ENCODE results near the gene SLC35F3.

Gene SLC35F3

DNA sequence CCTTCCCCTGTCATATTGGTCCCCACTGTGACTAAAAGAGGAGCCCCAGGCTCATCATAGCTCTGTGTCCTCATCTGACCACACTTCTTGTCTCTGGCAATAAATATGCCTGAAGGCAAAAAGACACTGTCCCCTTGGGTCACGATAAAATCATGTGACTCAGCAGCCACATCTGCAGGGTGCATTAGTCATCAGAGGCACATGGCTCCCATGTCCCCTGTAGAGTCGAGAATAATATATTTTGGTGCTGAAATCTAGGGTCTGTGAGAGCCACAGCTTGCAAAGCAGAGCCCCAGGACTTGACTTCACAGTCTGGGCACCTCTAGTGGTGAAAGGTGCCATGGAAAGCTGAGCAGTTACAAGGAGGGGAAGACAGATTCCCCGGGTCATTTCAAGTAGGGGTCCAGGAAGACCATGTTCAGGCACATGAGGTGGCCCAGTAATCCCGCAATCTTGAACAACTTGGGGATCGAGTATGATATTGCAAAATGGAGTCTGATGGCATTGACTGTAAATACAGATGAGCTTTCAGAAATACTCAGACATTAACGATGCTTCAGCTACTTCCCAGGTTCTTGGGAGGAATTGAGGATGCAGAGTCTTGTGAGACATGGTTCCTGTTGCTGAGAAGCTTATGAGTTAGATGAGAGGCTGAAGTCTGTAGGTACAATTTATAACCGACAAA lies 68.6 kb downstream of the SLC35F3 start:
- DNase-seq (ENCODE audit: low read depth) = no peak

DNA sequence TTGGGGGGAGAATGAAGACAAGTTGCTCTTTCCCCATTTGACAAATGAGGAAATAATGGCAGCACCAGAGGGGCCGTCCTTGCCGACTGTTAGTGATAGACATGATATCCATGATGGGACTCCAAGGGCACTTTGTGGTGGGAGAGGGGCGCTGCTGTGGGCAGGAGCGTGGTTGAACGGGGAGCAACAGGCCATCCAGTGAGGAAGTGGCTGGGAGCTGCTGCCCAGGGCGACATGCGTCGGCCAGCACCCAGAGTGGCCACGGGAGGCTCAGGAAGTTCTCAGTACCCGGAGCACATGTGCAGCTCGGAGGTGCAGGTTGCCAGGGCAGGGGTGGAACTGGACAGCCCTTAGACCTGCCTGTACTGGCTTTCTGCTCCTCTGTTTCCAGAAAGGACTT lies 71.0 kb downstream of the SLC35F3 start:
- no peak for DNase-seq (ENCODE audit: low read depth)

DNA sequence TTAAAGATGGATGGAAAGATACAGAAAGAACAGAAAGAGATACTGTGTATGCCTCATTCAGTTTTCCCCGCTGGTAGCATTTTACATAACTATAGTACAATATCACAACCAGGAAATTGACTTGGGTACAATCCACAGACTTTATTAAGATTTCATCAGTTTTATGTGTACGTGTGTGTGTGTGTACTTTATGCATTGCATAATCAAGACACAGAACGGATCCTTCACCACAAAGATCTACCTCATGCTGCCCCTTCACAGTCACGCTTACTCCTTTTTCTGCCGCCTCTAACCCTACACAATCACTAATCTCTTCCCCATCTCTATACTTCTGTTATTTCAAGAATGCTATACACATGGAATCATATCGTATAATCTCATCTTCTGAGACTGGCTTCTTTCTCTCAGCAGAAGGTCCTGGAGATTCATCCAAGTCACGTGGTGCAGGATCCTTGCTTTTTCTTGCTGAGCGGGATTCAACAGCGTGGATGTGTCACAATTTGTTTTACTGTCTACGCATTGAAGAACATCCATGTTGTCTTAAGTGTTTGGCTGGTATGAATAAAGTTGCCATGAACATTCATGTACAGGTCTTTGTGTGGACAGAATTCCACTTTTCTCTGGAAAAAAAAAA lies 76.7 kb downstream of the SLC35F3 start:
- no peak for DNase-seq (ENCODE audit: low read depth)

DNA sequence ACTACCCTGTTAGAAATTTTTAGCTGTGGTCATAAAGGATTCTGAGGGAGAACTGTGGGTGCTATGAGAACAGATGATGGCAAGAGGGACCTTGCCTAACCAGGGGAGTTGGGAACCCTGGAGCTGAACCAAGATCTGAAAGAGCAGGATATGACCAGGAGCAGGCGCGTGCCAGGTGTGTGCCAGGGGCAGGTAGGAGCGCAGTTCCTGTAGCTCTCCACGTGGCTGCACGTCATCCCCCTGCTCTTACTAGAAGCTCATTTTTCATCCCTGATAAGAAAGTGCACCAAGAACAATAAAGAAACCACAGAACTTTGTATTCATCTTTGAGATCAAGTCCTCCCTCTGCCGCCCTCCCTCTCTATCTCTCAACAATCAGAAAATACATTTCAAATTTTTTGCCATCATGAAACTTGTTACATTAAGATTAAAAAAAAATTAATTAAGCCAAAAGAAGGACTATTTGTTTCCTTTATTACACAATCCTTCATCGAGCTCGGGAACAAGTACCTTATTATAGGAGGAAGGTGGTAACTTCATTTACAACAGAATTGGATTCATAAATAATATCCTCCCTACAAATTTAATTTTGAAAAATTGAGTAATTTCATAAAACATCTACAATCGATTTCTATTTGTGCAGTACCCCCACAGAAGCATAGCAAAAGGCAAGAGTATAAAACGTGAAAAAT lies 78.5 kb downstream of the SLC35F3 start:
- DNase-seq (ENCODE audit: low read depth) = no peak

DNA sequence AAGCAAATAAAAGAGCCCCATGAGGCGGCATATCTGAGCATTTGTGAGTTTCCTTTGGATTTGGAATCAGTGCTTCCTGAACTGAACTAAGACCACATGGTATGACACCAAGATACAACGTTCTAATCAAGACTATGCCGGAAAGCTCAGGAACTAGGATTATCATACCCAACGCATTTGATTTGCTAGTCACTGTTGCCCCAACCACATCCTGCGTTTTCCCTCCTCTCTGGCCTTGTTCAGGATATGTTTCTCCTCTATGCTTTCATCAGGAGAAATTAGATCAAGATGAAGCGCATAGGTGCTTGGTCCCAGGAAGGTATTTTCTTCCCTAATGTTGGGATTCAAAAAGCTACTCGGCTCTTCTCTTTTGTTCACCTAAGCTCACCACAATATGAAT lies 79.3 kb downstream of the SLC35F3 start:
- no peak for DNase-seq (ENCODE audit: low read depth)

DNA sequence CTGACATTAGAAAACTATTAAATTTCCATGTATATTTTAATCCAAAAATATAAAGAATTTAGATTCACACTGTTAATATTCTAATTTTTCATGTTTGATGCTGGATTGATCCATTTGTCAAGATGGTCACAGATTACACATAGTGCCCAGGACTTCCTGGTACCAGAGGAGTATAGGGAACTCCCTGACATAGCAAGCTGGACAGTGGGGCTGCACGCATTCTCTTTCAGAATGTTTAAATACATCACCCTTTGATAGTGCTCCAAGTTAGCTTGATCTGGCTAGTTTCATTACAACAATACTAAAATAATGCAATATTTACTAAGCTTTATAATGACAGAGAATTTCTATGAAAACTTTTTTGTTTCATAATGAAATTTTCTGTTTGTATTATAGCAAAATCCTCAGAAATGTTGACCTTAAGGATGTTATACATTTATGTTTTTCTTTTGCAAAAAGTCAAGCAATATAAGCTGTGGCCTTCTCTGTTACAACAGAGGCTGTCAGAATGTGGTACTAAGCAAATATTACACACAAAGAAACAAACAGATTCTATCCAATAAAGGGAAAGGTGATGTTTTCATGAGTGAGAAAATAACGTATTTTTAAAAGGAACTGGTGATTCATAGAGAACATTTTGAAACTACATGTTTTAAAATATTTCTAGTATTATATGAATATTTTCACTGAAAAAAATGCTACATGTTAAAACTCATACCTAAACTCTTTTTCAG lies 84.7 kb downstream of the SLC35F3 start:
- DNase-seq (ENCODE audit: low read depth) = no peak

DNA sequence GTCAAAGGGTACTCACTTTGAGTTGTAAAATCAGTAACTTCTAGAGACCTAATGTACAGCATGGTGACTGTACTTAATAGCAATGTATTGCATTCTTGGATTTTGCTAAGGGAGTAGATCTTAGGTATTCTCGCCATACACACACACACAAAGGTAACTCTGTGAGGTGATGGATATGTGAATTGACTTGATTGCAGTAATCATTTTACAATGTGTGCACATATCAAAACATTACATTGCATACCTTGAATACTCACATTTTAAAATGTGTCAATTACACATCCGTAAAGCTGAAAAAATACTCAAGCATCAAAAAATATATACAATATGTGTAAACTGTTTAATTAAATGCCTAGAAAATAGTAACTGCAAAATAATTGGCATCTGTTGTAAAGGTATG lies 86.0 kb downstream of the SLC35F3 start:
- no peak for DNase-seq (ENCODE audit: low read depth)

DNA sequence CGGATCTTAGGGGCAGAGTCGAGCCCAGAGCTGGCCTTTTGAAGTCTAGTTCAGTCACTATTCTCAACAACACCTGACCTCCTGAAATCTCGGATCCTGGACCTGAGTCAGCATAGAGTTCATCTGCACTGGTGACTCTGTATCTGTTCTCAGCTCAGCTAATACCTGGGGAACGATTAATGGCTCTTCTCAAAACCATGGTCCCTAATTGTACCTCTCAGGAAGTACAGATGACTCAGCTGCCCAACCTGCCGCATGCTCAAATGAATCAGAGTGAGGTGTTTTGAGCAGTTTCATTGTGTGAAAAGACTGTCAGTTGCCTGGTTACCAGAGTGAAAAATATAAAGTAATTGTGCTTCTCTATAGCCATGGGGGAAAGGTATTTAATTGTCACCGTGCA lies 89.2 kb downstream of the SLC35F3 start:
- no peak for DNase-seq (ENCODE audit: low read depth)

DNA sequence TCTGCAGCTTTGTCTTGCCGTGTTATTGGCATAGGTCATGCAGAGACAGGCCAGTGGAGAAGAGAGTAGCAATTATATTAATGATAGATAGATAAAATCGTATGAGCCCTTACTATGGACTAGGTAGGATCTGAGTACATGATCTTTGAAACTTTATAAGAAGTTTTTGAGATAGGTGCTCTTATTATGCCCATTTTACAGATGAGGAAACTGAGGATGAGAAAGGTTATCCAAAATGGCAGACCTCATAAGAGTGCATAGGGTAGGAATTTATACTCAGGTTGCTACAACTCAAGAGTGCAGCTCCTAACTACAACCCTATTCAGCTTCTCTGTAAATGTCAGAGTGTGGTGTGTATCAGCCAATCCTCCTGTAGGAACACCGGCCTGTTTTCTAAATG lies 89.6 kb downstream of the SLC35F3 start:
- no peak for DNase-seq (ENCODE audit: low read depth)

DNA sequence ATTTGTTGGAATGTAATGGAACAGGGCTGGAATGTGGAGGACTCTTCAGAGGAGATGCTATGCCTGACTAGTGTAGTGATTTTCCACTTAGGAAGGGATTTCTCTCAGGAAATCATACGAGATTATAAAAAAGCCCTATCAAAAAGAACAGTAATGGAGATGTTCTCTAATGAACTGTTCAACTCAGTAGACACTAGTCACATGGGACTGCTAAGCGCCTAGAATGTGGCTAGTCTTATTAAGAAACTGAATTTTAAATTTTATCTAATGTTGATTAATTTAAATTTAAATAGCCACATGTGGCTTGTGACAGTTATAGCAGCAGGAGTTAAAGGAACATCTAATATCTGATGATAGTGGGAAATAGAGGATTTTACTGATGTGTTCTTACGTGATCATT lies 94.0 kb downstream of the SLC35F3 start:
- no peak for DNase-seq (ENCODE audit: low read depth)

DNA sequence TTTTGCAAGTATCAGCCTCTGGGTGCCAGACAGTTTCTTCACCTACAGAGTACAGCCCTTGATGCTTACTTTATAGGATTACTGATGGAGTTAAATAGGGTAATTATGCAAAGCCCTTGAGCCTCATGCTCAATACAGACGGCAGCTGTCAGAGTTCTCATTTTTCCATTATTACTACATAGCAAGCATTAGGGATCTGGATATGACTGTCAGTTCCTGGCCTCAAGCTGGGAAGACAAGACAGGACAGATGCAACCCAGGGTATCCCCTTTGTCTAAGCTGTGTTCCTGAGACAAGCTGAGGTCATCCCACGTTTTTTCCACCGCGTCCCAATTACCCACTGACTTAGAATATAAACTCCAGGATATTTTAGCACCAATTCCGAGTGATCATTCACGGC lies 94.4 kb downstream of the SLC35F3 start:
- no peak for DNase-seq (ENCODE audit: low read depth)

DNA sequence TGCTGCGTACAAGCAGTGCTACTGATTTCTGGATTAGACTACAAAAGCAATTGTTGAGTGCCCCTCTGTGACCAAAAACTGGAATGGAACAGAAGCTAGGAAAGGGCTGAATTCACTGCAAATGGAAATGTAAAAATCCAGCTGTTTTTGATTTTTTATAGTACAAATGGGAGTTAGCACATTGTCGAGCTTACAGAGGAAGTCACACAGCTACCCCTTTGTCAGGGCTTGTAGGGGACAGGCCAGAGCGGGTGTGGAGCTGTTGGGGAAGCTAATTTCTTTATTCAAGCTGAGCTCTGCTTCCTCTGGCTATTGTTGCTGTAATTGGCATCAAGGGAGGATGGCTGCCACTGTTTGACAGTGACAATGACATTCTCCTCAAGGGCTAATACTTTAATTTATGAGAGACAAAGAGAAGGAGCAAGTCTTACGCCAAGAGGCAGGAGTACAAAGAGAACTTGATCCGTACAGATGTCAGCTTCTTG lies 96.1 kb downstream of the SLC35F3 start:
- no peak for DNase-seq (ENCODE audit: low read depth)

DNA sequence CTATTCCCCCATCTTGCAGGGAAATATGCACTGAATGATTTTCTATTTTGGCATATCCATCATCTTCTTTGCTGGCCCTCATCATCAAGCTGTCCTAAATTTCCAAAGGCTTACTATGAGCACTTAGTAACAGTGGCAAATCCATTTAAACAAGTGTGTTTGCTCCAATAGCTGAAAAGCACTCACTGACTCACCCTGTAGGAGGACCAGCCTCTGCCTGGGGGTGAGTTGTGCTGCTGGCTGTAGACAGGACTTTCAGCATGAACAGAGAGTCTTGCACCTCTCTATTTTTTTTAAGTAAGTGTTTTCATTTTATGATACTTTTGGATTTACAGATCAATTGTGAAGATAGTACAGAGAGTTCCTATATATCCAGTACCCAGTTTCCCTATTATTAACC lies 97.3 kb downstream of the SLC35F3 start:
- no peak for DNase-seq (ENCODE audit: low read depth)

DNA sequence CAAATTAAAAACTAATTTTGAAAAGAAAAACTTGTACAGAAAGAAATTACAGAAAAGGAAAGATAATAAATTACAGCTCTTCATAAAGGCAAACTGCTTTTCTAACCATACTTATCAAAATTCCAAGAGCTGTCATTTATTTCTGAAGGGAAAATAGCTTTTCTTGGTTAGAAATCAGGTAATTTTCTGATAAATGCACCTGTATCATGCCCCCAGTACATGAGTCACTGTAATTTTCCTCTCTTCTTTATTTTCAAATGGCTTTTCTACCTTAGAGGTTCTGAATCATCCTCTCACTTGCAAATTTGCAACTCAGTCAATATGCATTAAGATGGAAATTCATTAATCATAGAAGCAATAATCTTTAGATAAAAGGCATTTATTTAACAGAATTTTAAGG lies 100.1 kb downstream of the SLC35F3 start:
- no peak for DNase-seq (ENCODE audit: low read depth)

DNA sequence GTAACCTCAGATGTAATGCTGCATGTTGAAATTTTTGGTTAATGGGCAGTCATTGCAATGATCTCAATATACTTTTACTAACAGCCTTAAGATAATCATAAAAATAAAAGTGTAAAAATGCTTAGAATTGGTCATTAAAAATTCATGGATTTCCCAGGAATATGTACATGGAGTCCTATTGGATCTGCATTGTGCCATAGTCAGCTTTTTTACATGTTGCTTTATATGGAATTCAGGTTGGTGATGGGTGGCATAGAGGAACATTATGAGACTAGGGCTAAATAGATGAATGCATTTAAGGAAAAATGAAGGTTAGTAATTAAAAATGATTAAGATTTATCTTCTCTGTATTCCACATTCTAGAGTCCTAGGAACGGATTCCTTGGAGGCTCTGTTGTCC lies 103.2 kb downstream of the SLC35F3 start:
- no peak for DNase-seq (ENCODE audit: low read depth)

DNA sequence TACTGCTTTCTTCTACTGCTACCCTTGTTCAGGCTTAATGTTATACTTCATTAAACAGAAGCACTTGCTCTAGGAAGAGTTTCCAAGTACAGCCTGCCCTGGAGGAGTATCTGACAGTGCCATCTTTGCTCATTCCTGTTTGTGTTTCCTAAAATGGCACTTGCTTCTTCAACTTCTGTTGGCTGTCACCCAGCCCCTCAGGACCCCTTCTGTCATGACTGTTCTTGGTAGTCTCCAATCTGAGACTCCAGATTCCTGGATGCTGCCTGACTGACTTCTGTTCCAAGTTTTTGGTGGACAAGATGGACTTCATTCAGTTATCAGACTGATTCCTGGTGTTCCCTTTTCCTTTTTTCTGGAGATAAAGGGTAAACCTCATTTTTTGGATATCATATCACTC lies 104.1 kb downstream of the SLC35F3 start:
- DNase-seq (ENCODE audit: low read depth) = no peak

DNA sequence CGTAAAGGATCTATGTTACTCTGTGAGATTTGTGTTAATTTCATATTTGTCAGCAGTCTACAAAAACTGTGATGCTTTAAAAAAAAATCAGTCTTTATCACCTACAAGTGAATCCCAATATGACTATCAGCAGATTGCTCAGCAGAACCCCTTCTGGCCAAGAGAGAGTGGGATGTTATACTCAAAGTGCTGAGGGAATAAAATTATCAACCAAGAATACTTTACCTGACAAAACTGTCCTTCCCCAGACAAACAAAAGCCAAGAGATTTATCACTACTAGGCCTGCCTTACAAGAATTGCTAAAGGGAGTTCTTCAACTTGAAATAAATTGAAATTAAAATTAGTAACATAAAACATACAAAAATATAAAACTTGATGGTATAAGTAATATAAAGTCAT lies 105.2 kb downstream of the SLC35F3 start:
- DNase-seq (ENCODE audit: low read depth) = no peak

DNA sequence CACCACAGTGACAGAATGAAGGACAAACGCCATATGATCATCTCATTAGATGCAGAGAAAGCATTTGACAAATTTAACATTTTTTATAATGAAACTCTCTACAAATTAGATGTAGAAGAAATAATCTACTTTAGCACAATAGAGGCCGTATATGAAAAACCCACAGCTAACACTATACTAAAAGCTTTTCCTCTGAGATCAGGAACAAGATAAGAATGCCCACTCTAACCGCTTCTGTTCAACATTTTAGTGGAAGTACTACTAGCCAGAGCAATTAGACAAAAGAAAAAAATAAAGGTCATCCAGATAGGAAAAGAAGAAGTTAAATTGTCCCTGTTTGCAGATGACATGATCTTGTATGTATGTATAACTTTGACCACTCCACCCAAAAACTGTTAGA lies 109.7 kb downstream of the SLC35F3 start:
- DNase-seq (ENCODE audit: low read depth) = no peak

DNA sequence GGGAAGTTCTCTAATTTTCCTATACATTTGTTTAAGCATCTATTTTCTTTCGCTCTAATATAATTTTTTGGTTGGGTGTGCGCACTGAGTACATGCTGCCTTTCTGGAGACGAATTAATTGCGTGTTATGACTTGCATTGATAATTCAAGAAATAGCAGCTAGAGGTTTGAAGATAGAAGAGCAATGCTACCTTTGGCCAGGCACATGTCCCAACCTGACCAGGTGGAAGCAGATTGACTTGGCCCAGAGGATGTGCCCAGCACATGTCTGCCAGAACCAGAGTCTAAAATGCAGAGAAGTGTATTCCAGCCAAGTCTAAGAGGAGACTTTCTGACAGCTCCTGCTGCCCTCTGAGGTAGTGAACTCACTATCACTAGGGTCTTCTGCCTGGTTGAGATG lies 114.3 kb downstream of the SLC35F3 start:
- DNase-seq (ENCODE audit: low read depth) = no peak

DNA sequence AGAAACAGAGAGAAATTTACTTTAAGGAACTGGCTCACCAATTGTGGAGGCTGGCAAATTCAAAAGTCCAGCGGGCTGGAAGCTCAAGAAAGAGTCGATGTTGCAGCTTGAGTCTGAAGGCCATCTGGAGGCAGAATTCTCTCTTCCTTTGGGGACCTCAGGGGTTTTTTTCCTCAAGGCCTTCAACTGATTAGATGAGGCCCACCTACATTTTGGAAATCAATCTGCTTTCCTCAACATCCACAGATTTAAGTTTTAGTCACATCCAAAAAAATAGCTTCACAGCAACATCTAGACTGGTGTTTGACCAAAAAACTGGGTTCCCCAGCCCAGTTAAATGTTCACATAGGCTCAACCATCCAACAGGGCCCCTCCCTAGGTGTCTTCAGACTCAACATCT lies 114.9 kb downstream of the SLC35F3 start:
- DNase-seq (ENCODE audit: low read depth) = no peak

DNA sequence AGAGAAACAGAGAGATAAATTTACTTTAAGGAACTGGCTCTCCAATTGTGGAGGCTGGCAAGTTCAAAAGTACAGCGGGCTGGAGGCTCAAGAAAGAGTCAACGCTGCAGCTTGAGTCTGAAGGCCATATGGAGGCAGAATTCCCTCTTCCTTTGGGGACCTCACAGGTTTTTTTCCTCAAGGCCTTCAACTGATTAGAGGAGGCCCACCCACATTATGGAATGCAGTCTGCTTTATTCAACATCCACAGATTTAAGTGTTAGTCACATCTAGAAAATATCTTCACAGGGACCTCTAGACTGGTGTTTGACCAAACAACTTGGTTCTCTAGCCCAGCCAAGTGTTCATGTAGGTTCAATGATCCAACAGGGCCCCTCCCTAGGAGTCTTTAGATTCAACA lies 117.8 kb downstream of the SLC35F3 start:
- no peak for DNase-seq (ENCODE audit: low read depth)

DNA sequence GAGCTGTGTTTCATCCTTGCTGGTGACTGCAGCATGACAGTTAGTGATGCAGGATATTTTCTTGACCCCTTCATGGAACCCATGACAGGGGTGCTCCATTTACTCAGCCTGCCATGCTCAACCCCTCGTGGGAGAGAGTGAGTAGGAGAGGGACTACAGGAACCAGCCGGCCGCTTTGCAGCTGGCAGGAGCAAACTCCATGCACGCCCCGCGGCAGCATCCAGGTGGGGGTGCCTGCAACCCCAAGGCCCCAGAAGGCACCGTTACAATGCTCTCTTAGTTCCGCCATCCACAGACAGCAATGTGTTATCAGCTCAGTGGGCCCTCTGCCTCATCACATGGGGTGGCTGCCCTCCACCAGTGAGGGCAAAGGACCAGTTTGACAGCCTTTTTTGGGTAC lies 135.1 kb downstream of the SLC35F3 start:
- DNase-seq (ENCODE audit: low read depth) = no peak
